Choroid plexus epithelial cell (primary cell): ENCODE results near the gene FAM181A.

Experiments used
- DNase-seq: peaks from one replicate; pipeline ENCODE4 v3.0.0-alpha.2; 2010; ENCODE audit warnings: low read depth
- H3K4me3 ChIP-seq: 2 replicates; pipeline ENCODE4 v1.5.1; 2011; ENCODE audit warnings: low read depth, mild to moderate bottlenecking, control low read depth, low read length, moderate library complexity
- CTCF ChIP-seq: conservative IDR thresholded peaks from 2 replicates; pipeline ENCODE4 v1.5.1; 2011; ENCODE audit warnings: low read depth, mild to moderate bottlenecking, control low read depth, inconsistent platforms, low read length, moderate library complexity

The FAM181A gene

GRCh38 chr14:93975791-93976476 lies 48.8 kb downstream of the FAM181A start:
- DNase-seq: no peak
- no peak for TF ChIP-seq CTCF
- no peak overlapping the region for H3K4me3 ChIP-seq

- H3K4me3 ChIP-seq: no peak within 1 kb of the TSS
- DNase-seq: no peak
- no peak for TF ChIP-seq CTCF
These were observed 49.4 kb downstream of the FAM181A start, which contains the start of gene ASB2 for GRCh38 chr14:93976477-93977057. Gene ASB2, minus strand, starts transcription at chr14:93976570. Its CDS starts 12,031 bp downstream, at chr14:93964539.

- no peak for TF ChIP-seq CTCF
- no peak for DNase-seq
- H3K4me3 ChIP-seq: no peak overlapping the region
These were observed 50.0 kb downstream of the FAM181A start for GRCh38 chr14:93977171-93977570.

GRCh38 chr14:93977790-93978581 lies 50.8 kb downstream of the FAM181A start:
- TF ChIP-seq CTCF: no peak
- no peak for DNase-seq
- H3K4me3 ChIP-seq: no peak overlapping the region

- no peak for TF ChIP-seq CTCF
- no peak for DNase-seq
- no peak overlapping the region for H3K4me3 ChIP-seq
These were observed 51.6 kb downstream of the FAM181A start for GRCh38 chr14:93978735-93979134.
